ENCODE data around the gene ACIN1.

The ACIN1 gene

GRCh38 chr14:23094666-23095195, at the start of gene ACIN1:
Gene ACIN1, minus strand, starts transcription at chr14:23095136. Its CDS starts 24 bp downstream, at chr14:23095112.
- Histone ChIP-seq H3K9me3 (ENCODE audit: low read depth, low read length) (no peaks in the 10 kb centered on the region), H3K4me3 (peak within 1 kb of the TSS; percentile 87), H3K9ac (ENCODE audit: insufficient read length) (peak within 1 kb of the TSS; percentile 93), H3K27ac (peak within 1 kb of the TSS; percentile 90), H3K36me3 (ENCODE audit: insufficient read depth, low read length) (peaks cover 53% of the 10 kb centered on the region)
- no peak for DNase-seq (ENCODE audit: low read depth, low spot score)
- peak; percentile 70 for TF ChIP-seq POLR2AphosphoS5 (IDR thresholded peaks at IDR 0.05; ENCODE audit: borderline replicate concordance, low read depth, low read length)
- TF ChIP-seq EZH2 (IDR thresholded peaks at IDR 0.05): no peak
- TF ChIP-seq FOXP2 (optimal IDR thresholded peaks at IDR 0.05; ENCODE audit: control extremely low read depth, extremely low read length, insufficient read depth): no peak

- TF ChIP-seq POLR2AphosphoS5 (IDR thresholded peaks at IDR 0.05; ENCODE audit: borderline replicate concordance, low read depth, low read length) (no peak), FOXP2 (optimal IDR thresholded peaks at IDR 0.05; ENCODE audit: control extremely low read depth, extremely low read length, insufficient read depth) (no peak), EZH2 (IDR thresholded peaks at IDR 0.05) (no peak)
- Histone ChIP-seq H3K9me3 (ENCODE audit: low read depth, low read length) (no peaks in the 10 kb centered on the region), H3K9ac (ENCODE audit: insufficient read length) (no peak overlapping the region), H3K36me3 (ENCODE audit: insufficient read depth, low read length) (peaks cover 37% of the 10 kb centered on the region), H3K4me3 (no peak overlapping the region; the same call in 1 of the 2 replicates), H3K27ac (peak overlapping the region; percentile 100)
- no peak for DNase-seq (ENCODE audit: low read depth, low spot score)
Observed at GRCh38 chr14:23143911-23144310, 49.0 kb upstream of the ACIN1 start.

- TF ChIP-seq POLR2AphosphoS5 (IDR thresholded peaks at IDR 0.05; ENCODE audit: borderline replicate concordance, low read depth, low read length): no peak
- TF ChIP-seq EZH2 (IDR thresholded peaks at IDR 0.05): no peak
- H3K36me3 ChIP-seq (ENCODE audit: insufficient read depth, low read length): peaks cover 38% of the 10 kb centered on the region
- peak overlapping the region; percentile 100 for H3K27ac ChIP-seq
- H3K9ac ChIP-seq (ENCODE audit: insufficient read length): no peak overlapping the region
- no peaks in the 10 kb centered on the region for H3K9me3 ChIP-seq (ENCODE audit: low read depth, low read length)
- DNase-seq (ENCODE audit: low read depth, low spot score): no peak
- H3K4me3 ChIP-seq: peak overlapping the region; percentile 70; the same call in 1 of the 2 replicates
Observed at GRCh38 chr14:23142826-23143225, 47.9 kb upstream of the ACIN1 start.

GRCh38 chr14:23141706-23142444, 46.9 kb upstream of the ACIN1 start:
- H3K27ac ChIP-seq: peak overlapping the region; percentile 100
- peak; percentile 84 for DNase-seq (ENCODE audit: low read depth, low spot score)
- peaks cover 39% of the 10 kb centered on the region for H3K36me3 ChIP-seq (ENCODE audit: insufficient read depth, low read length)
- TF ChIP-seq POLR2AphosphoS5 (IDR thresholded peaks at IDR 0.05; ENCODE audit: borderline replicate concordance, low read depth, low read length) (peak; percentile 32; the same call in 1 of the 2 replicates), EZH2 (IDR thresholded peaks at IDR 0.05) (no peak), FOXP2 (optimal IDR thresholded peaks at IDR 0.05; ENCODE audit: control extremely low read depth, extremely low read length, insufficient read depth) (no peak)
- H3K9ac ChIP-seq (ENCODE audit: insufficient read length): peak overlapping the region; percentile 65
- no peaks in the 10 kb centered on the region for H3K9me3 ChIP-seq (ENCODE audit: low read depth, low read length)
- H3K4me3 ChIP-seq: peak overlapping the region; percentile 70

GRCh38 chr14:23140371-23140770, 45.4 kb upstream of the ACIN1 start:
- Histone ChIP-seq H3K4me3 (no peak overlapping the region), H3K9ac (ENCODE audit: insufficient read length) (no peak overlapping the region), H3K36me3 (ENCODE audit: insufficient read depth, low read length) (peaks cover 48% of the 10 kb centered on the region), H3K27ac (0 out of 2 replicates have a peak overlapping the region, but pooled peaks have one; percentile 100), H3K9me3 (ENCODE audit: low read depth, low read length) (no peaks in the 10 kb centered on the region)
- no peak for DNase-seq (ENCODE audit: low read depth, low spot score)
- TF ChIP-seq FOXP2 (optimal IDR thresholded peaks at IDR 0.05; ENCODE audit: control extremely low read depth, extremely low read length, insufficient read depth) (no peak), POLR2AphosphoS5 (IDR thresholded peaks at IDR 0.05; ENCODE audit: borderline replicate concordance, low read depth, low read length) (no peak), EZH2 (IDR thresholded peaks at IDR 0.05) (no peak)

GRCh38 chr14:23139874-23140273, 44.9 kb upstream of the ACIN1 start:
- Histone ChIP-seq H3K4me3 (no peak overlapping the region), H3K9me3 (ENCODE audit: low read depth, low read length) (no peaks in the 10 kb centered on the region), H3K36me3 (ENCODE audit: insufficient read depth, low read length) (peaks cover 48% of the 10 kb centered on the region), H3K9ac (ENCODE audit: insufficient read length) (no peak overlapping the region), H3K27ac (no peak overlapping the region)
- TF ChIP-seq POLR2AphosphoS5 (IDR thresholded peaks at IDR 0.05; ENCODE audit: borderline replicate concordance, low read depth, low read length) (no peak), EZH2 (IDR thresholded peaks at IDR 0.05) (no peak), FOXP2 (optimal IDR thresholded peaks at IDR 0.05; ENCODE audit: control extremely low read depth, extremely low read length, insufficient read depth) (no peak)
- no peak for DNase-seq (ENCODE audit: low read depth, low spot score)

- no peak overlapping the region for H3K27ac ChIP-seq
- no peak for DNase-seq (ENCODE audit: low read depth, low spot score)
- H3K9ac ChIP-seq (ENCODE audit: insufficient read length): no peak overlapping the region
- no peaks in the 10 kb centered on the region for H3K9me3 ChIP-seq (ENCODE audit: low read depth, low read length)
- no peak for TF ChIP-seq EZH2 (IDR thresholded peaks at IDR 0.05)
- no peak for TF ChIP-seq POLR2AphosphoS5 (IDR thresholded peaks at IDR 0.05; ENCODE audit: borderline replicate concordance, low read depth, low read length)
- H3K36me3 ChIP-seq (ENCODE audit: insufficient read depth, low read length): peaks cover 48% of the 10 kb centered on the region
- no peak overlapping the region for H3K4me3 ChIP-seq
Observed at GRCh38 chr14:23137813-23138535, 43.0 kb upstream of the ACIN1 start.

- H3K9me3 ChIP-seq (ENCODE audit: low read depth, low read length): no peaks in the 10 kb centered on the region
- DNase-seq (ENCODE audit: low read depth, low spot score): no peak
- peaks cover 48% of the 10 kb centered on the region for H3K36me3 ChIP-seq (ENCODE audit: insufficient read depth, low read length)
- no peak overlapping the region for H3K27ac ChIP-seq
- no peak overlapping the region for H3K9ac ChIP-seq (ENCODE audit: insufficient read length)
- TF ChIP-seq POLR2AphosphoS5 (IDR thresholded peaks at IDR 0.05; ENCODE audit: borderline replicate concordance, low read depth, low read length) (no peak), FOXP2 (optimal IDR thresholded peaks at IDR 0.05; ENCODE audit: control extremely low read depth, extremely low read length, insufficient read depth) (no peak), EZH2 (IDR thresholded peaks at IDR 0.05) (no peak)
- H3K4me3 ChIP-seq: no peak overlapping the region
Observed at GRCh38 chr14:23137192-23137812, 42.4 kb upstream of the ACIN1 start.
